PFSK-1 (cell line): ENCODE results near the gene LBR.

ENCODE experiments used
- FOXP2 ChIP-seq: optimal IDR thresholded peaks from 2 replicates; pipeline ENCODE3; 2011; ENCODE audit warnings: borderline replicate concordance, control low read depth, inconsistent platforms; ENCODE audit not compliant: insufficient read depth; ENCODE audit errors: extremely low read length, extremely low read depth
- POLR2AphosphoS5 ChIP-seq: IDR thresholded peaks from 2 replicates; pipeline ENCODE4 v1.6.1; 2012; ENCODE audit warnings: low read depth, mild to moderate bottlenecking, control low read depth, low read length, moderate library complexity
- SIN3A ChIP-seq: IDR thresholded peaks from 2 replicates; pipeline ENCODE4 v1.6.1; 2012; ENCODE audit warnings: mild to moderate bottlenecking, low read length, moderate library complexity, borderline replicate concordance; ENCODE audit not compliant: insufficient read depth
- TAF1 ChIP-seq: IDR thresholded peaks from 2 replicates; pipeline ENCODE4 v1.6.1; 2012; ENCODE audit warnings: low read length, control low read depth, borderline replicate concordance; ENCODE audit not compliant: insufficient read depth
- TF ChIP-seq, protein P1 (sequence below), 2 experiments: IDR thresholded peaks; 2 replicates each; pipeline versions ENCODE4 v1.6.1 to v1.8.0; 2011 to 2012; ENCODE audit warnings: low read depth in 2 of 2, low read length in 2 of 2, control low read depth in 1 of 2, inconsistent platforms in 1 of 2, mild to moderate bottlenecking in 1 of 2, moderate library complexity in 1 of 2; ENCODE audit not compliant: insufficient read depth in 1 of 2

The LBR gene

DNA sequence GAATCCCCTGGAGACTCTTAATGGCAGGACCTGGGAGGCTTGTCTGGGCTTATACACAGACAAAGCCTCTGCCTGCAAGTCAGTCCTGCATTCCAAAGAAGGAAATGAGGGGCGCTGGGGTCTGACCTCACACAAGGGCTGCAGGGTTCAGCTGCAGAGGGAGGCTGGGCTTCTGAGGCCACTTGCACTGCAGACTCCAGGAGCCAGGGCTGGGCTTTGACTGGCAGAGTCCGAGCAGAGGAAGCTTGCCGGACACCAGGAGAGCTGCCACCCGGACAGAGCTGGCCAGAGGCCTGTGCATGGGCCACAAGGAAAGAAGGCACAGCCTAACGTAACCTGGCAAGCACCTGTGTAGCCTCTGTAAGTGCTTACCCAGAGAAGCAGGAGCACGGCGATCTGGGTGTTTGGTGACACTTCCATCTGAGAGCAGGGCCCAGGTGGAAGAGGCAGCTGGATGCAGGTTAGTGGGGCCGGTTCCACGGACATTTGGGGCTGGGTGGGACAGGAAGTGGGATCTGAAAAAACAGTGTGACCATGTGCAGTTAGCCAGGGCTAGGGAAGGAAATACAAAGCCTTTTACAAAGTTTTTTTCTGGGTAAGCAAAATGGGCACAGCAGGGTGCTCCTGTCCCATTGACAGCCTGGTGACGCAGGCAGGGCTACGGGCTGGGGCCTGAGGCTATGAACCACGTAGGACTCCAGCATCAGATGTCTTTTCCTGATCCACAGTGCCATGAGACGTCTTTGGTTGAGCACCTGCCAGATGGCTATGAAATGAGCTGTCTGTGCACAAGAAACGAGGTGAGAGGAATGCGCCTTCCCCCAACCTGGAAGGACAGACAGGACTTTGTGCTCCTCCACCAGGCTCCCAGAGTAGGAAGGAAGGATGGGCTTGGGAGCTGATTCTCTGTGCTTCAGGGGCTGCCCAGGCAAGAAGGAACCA is 37.3 kb upstream of the LBR start:
- TF ChIP-seq POLR2AphosphoS5 (no peak), FOXP2 (no peak), SIN3A (no peak), TAF1 (no peak)
- TF ChIP-seq, protein P1, sequence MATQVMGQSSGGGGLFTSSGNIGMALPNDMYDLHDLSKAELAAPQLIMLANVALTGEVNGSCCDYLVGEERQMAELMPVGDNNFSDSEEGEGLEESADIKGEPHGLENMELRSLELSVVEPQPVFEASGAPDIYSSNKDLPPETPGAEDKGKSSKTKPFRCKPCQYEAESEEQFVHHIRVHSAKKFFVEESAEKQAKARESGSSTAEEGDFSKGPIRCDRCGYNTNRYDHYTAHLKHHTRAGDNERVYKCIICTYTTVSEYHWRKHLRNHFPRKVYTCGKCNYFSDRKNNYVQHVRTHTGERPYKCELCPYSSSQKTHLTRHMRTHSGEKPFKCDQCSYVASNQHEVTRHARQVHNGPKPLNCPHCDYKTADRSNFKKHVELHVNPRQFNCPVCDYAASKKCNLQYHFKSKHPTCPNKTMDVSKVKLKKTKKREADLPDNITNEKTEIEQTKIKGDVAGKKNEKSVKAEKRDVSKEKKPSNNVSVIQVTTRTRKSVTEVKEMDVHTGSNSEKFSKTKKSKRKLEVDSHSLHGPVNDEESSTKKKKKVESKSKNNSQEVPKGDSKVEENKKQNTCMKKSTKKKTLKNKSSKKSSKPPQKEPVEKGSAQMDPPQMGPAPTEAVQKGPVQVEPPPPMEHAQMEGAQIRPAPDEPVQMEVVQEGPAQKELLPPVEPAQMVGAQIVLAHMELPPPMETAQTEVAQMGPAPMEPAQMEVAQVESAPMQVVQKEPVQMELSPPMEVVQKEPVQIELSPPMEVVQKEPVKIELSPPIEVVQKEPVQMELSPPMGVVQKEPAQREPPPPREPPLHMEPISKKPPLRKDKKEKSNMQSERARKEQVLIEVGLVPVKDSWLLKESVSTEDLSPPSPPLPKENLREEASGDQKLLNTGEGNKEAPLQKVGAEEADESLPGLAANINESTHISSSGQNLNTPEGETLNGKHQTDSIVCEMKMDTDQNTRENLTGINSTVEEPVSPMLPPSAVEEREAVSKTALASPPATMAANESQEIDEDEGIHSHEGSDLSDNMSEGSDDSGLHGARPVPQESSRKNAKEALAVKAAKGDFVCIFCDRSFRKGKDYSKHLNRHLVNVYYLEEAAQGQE (IDR thresholded peaks at IDR 0.05; ENCODE audit: insufficient read depth in 1 of 2, low read depth in 2 of 2, low read length in 2 of 2): no peak

DNA sequence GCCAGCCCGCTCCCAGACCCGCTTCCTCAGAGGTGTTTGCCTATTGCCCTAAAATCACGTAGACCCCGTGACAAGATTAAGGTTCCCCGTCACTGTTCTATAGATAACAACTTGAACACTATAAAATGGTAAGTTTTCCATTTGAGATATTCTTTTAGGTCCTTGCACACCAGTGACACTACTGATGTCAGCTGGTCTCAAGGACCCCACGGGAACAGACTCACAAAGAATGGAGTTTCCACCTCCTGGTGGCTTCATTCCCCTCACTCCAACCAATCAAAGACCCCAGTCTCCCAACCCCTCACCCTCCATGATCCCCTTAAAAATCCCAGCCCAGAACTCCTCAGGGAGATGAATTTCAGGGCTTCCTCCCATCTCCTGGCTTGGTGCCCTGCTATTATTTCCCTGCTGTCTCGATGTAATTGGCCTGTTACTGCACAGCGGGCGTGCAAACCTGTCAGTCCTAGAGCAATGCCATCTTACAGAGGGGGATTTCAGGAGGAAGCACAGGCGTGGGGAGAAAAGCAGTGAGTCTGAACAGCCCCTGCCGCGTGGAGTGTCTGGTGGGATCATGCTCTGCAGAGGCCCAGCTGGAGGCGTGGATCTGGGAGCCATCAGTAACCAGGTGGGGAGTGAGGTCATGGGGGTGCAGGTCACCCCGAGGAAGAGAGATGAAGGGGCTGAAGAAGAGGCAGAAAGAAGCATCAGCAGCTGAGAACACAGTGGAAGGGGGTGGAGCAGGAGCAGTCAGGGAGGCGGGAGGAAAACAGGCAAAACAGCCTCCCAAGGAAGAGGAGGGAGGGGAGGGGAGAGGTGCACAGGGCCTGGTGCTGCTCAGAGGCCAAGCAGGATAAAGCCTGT is 35.1 kb upstream of the LBR start:
- no peak for TF ChIP-seq TAF1
- TF ChIP-seq POLR2AphosphoS5: no peak
- no peak for TF ChIP-seq FOXP2
- TF ChIP-seq SIN3A: no peak
- TF ChIP-seq, protein P1 (IDR thresholded peaks at IDR 0.05; ENCODE audit: insufficient read depth in 1 of 2, low read depth in 2 of 2, low read length in 2 of 2): no peak

DNA sequence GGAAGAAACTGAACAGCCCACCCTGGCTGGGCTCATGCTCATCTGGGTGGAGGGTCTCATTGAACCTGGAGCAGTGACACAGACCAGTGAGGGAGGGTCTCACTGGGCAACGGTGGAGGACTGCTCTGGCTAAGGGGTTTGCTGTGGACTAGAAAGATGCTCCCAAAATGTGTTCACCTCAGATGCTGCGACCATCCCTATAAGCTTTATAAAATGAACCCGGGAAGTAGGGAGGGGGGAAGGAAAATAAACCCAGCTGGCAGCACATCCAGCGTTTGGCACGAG is 34.5 kb upstream of the LBR start:
- no peak for TF ChIP-seq SIN3A
- TF ChIP-seq FOXP2: no peak
- TF ChIP-seq TAF1: no peak
- TF ChIP-seq, protein P1 (IDR thresholded peaks at IDR 0.05; ENCODE audit: insufficient read depth in 1 of 2, low read depth in 2 of 2, low read length in 2 of 2): no peak
- no peak for TF ChIP-seq POLR2AphosphoS5

DNA sequence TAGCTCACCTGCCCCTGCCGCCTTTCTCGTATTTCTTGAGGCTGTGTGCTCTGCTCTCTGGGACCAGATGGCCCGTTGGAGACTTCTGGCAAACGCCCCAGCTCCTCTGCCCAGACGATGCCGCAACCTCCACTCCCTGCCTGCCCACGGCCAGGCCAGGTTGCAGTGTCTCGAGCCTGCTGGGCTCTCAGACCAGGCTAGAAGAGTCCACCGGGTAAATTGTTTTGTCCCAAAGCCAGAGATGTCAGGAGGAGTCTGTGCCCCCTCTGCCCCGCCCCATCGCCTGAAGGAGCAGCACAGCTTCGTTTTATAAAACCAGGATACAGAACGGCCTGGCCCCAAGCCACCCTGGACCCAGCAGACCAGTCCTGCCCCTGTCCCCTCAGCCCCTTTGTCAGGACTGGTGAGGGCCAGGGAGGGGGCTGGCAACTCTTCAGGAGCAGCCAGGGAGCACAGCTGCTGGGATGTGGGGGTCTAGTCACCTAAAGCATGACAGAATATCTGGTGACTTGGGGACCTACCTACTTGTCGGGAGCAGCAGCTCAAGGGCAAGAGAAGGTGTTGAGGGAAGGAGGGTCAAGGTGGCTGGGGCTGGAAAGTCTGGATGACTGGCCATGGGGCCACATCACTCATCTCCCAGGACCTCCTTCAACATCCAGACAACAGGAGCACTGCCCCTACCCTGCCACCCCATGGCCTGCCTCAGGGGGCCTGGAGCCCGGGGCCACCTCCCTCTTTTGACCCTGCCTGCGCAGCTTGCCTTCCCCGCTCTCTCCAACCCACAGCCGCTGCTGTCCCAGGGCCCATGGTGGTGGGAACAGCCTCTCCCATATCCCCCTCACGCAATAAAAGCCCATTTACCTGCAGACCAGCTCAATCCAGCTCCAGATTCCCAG is 33.9 kb upstream of the LBR start:
- TF ChIP-seq TAF1: no peak
- no peak for TF ChIP-seq FOXP2
- TF ChIP-seq, protein P1 (IDR thresholded peaks at IDR 0.05; ENCODE audit: insufficient read depth in 1 of 2, low read depth in 2 of 2, low read length in 2 of 2): no peak
- no peak for TF ChIP-seq SIN3A
- TF ChIP-seq POLR2AphosphoS5: no peak
